HG03558 (cell line): ENCODE measurements around the gene BANK1.
A peak's percentile ranks its signal among the peaks of the same experiment; 100 is the strongest.

Experiments used
- ATAC-seq: cut with Tn5 transposase; IDR thresholded peaks from one replicate; pipeline ENCODE4 v1.9.1; 2021; ENCODE audit warnings: moderate number of reproducible peaks; ENCODE audit not compliant: unreplicated experiment; ENCODE audit errors: extremely low read depth

Gene BANK1

DNA sequence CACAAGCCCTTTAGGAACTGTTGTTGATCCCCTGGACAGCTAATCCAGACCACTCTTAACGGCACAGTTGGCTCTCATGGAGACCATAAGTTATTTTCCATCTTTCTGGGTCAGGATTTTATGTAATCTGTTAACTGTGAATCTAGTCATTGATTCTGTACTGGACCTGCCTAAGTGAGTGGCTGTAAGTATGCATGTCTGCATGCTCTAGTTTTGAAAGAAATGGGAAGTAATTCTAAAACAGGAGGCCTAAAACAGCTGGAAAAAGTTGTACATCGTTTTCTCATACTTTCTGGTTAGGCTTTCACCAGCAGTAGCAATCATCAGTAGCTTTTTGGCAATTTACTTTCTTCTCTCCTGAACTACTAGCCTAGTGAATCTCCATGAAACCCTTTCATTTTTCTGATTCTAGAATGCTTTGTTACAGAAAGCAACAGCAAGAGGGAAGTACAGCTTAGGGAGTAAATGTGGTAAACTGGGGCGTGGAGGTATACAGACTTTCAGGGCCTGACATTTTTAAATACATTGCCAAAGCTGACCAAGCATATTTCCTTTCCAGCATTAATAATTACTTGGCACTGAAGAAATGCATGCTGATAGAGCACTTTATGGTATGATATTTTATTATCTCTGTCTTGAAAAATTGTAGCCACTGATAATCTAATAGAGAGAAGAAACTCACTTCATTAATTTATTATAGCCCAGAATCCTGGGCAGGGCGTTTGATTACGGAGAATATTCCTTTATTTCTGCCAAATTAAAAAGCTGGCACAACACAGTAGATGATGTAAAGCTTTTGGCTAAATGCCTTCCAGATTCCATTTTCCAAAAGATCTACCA, 202.7 kb downstream of the BANK1 start:
- no peak for ATAC-seq

DNA sequence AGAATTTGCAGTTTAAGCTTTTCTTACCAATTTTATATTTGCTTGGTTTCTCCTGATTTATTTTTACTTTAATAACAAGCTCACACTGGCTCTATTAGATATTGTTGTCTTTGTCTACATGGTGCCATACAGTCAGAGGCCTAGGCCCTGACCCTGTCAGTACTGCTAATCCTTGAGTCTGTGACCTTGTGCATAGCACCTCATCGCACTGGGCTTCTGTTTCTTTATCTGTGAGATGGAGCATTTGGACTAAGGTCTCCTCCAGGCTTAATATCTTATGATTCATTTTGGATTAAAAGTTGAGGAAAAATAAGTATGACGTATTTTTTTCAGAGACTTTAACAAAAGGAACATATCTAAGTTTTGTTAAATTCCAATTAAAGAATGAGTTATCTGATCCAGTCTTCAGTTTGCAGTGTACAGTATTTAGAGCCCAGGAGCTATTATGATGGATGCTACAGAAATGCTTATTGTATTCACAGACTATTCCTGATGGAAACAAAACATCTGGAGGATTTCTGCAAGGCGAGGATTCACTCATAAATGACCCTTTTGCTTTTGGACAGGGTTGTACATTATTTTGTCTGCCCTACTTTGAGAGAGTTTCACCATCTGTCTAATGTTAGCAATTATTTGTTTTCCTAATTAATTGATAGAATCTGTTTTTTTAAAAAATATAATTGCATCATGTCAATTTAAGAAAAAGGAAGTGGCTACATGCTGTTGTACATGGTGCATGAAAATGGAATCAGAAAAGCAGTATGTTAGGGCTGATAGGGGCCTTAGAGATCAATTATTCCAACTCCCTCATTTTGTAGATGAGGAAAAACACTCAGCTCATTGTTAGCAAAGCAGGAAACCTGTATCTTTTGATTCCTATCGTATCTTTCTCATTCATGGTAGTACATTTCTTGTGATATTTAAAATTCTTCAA, 203.6 kb downstream of the BANK1 start:
- no peak for ATAC-seq

- ATAC-seq: peak; percentile 91
These were observed 217.5 kb downstream of the BANK1 start for GRCh38 chr4:102007959-102008425.

DNA sequence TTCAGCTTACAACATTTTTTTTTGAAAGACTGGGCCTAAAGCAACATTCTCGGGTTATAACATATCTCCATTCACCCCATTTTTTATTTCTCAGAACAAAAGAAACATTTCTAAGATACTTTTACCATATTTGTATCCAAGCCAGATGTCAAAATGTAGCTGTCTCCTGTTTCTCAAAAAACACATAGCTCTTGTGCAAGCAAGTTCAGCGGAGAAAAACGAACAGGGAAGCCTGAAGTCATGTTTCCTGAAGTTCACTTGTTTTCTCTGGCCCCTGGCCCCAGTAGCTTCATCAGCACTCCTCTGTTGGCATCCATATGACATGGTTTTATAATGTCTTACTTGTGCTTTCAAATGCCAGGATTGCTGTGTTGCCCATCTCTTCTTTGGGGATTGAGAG, 218.2 kb downstream of the BANK1 start:
- ATAC-seq: no peak

- no peak for ATAC-seq
These were observed 231.8 kb downstream of the BANK1 start for GRCh38 chr4:102022343-102022742.

GRCh38 chr4:102027961-102028360, 237.4 kb downstream of the BANK1 start:
- ATAC-seq: no peak

DNA sequence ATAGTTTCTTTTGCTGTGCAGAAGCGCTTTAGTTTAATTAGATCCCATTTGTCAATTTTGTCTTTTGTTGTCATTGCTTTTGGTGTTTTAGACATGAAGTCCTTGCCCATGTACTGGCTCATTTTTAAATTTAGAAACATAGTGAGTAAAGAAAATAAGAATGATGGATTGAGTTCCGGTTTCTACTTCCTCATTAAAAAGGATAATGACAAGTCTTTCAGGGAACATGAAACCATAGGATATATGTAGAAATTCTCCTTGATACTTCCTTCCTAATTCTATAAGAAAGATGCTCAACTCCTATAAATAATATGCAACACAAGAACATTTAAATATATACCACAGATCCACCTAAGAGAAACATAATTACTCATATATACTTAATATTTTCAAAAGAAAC, 240.9 kb downstream of the BANK1 start:
- no peak for ATAC-seq

DNA sequence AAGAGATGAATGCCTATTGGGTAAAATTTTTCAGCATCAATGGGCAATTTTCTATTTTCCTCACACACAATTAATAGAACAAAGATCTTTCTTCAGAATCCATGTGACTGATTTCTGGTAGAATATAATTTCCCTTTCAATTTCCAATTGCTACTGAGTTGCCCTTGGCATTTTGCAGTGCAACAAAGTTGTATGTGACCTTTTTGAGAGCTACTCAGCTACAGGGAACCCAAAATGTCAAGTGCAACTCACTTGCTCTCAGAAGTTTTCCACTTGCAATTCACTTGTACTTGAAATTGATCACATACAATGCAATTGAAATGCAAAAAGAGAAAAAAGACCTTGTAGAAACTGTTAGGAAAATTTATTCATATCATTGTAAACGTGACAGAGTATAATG, 245.5 kb downstream of the BANK1 start:
- no peak for ATAC-seq

DNA sequence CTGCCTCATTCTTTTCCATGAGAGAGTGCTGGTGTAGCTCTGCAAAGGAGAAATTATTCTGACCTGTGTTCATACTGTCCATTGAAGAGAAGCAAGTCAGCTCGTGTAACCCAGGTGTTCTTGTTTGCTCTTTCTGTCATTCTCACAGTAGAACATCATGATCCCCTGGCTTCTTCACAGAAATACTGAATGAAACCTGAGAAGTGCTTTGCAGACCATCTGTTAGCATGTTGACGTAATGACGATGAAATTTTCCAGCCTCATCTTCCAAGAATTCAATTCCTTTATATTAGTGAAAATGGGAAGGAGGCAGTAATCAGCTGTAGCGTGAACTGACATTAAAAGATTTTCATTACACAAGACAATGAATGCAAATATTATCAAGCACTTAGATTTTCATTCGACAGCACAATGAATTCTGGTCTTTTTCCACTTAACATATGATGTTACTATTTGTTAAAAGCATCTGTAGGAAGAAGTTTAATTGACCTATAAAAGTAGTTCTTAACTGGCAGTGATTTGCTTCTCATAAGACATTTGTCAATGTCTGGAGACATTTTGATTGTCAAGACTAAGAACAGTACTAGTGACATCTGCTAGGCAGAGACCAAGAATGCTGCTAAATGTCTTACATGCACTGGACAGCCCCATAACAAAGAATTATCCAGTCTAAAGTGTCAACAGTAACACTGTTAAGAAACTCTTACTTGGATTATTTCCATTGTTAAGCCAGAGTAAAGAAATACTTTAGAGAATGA, 246.3 kb downstream of the BANK1 start:
- ATAC-seq: no peak

DNA sequence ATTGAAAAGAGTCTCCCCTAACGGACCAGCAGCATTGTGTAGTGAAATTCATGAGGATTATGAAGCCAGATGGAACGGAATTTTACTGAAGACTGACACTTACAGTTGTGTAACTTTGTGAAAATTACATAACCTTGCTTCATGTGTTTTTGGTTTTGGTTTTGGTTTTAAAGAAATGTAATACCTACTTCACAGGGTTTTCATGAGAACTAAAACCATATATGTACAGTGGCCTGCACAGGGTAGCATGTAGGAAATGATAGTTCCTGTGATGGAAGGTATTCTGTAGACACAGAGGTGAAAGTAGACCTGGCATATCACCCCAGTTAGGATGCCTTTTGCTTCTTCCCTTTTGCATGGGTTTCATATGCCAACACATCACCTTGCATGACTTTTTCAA, 247.0 kb downstream of the BANK1 start:
- ATAC-seq: no peak

GRCh38 chr4:102042871-102043802, 252.6 kb downstream of the BANK1 start:
- no peak for ATAC-seq

DNA sequence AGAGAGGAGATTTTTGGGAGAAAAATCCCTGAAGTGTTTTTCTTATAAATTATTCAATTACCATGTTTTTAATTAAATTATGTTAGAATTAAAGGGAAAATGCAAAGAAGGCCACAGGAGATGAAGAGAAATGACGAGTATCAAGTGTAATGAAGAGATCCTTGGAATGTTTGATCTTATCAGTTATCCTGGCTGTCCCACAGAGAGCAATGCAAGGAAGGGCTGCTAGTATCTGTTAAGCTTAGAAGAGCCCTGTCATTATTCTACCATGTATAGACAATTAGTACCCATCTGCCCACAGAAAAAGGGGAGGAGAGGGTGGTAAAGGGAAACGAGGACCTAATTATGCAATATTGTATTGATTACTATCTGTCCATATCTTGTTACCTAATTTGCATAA, 257.1 kb downstream of the BANK1 start:
- no peak for ATAC-seq

DNA sequence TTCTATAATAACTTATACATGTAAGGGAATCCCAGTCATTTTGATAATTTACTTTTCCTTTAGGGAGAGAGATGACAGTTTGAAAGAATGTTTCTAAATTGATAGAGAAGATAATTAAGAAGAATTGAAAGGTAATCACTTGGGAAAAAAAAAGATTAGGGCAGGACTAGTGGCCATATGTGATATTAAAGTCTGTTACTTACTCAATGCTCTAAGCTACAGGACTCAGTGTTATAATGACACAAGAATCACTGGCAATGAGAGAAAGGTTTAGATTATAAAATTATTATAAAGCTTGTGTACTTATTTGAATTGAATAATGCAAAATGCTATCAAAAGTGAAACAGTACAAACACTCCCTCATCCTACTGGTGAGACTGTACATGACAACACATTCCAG, 265.3 kb downstream of the BANK1 start:
- no peak for ATAC-seq

DNA sequence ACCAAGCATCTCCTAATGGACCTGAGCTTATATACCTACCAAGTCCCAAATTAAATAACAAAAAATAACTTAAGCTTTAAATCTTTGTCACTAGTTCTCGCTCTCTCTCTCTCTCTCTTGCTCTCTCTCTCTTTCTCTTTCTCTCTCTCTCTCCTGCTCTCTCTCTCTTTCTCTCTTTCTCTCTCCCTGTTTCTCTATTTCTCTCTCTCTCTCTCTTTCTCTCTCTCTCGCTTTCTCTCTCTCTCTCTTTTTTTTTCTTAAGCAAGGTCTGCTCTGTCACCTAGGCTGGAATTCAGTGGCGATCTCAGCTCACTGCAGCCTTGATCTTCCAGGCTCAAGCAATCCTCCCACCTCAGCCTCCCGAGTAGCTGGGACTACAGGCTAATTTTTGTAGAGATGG, 266.6 kb downstream of the BANK1 start:
- no peak for ATAC-seq

DNA sequence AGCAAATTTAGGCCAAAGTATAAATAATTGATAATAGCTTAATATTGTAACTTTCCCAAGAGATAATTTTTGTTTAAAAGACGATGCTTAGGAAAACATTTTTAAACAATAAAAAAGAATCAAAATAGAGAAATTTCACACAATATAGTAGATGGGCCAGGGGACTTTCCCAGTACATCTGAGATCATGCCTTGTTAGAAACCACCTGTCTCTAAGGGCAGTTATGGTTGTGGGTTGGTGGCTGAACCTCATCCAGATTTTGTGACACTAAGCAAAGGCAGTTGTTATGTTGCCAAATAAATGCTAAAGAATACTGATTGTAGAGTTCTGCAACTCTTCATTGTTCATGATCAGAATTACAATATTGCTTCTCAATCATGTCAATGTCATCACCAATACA, 270.6 kb downstream of the BANK1 start:
- peak; percentile 48 for ATAC-seq

DNA sequence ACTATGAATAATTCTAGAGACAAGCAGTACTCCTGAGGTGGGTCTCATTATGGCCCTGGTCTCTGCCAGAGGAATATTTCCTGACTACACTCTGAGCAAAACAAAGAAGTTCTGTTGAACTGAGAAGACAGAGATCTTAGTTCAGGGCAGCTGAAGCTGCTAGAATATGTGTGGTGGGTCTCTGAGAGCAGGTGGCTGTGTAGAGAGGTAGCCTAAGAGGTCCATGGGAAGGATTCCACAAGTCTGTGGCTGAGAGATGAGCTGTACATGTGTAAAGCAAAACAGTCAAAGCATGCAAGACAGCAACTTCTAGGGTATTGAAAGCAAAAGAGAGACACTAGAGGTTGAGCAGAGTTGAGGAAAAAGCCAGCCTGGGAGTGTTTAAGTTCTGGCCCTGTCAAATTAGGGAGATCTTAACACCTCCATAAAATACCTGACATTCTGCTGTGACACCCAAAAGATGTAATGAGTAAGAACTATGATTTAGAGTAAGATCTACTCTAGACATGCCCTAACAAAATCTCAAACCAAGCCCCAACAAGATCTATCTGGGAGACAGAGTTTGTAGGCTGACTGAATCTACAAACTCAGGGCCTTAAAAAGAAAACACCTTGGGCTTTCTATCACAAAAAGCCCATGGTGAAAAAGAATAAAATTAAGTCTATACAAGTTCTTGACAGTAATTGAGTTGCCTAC, 274.4 kb downstream of the BANK1 start:
- no peak for ATAC-seq

GRCh38 chr4:102076622-102077021, 286.1 kb downstream of the BANK1 start:
- ATAC-seq: no peak

DNA sequence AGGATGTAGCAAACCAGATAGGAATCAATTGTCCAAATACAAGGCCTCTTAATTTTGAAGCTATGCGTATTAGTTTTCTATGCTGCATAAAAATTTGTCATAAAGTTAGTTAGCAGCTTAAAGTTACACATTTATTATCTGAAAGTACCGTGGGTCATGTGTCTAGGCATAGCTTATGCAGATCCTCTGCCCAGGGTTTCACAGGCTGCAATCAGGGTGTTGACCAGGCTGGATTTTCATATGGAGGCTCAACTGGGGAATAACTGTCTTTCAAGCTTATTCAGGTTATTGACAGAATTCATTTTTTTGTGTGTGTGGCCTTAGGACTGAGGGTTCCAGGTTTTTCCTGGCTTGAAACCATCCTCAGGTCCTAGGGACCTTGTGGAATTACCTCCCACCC, 289.7 kb downstream of the BANK1 start:
- ATAC-seq: no peak
